ENCODE data around the gene SMOC2. TPM values are rescaled to one million over a fixed set of nuclear protein-coding genes. Genes with fewer than 3 reads are reported as not detected.

SMOC2 gene
- total RNA-seq, 1 experiment from 2014 or later, result 0.42 TPM

GRCh38 chr6:168599118-168599494 is 158.1 kb downstream of the SMOC2 start:
- RAD21 ChIA-PET (ENCODE audit: low non-redundant PET in 1 of 2, low total read pairs in 2 of 2, uncharacterized antibody in 2 of 2, unreplicated experiment in 2 of 2), result no interaction called here
- CTCF ChIA-PET, result no interaction called here
- BruUV-seq (replicated peaks), result no TSS peak

GRCh38 chr6:168599769-168600330 is 158.9 kb downstream of the SMOC2 start:
- DNase-seq (ENCODE audit: low read depth, low spot score) (no peak), ATAC-seq (no peak)
- H3K9ac ChIP-seq (ENCODE audit: low read length), result no peak overlapping the region
- H3K4me3 ChIP-seq (replicated peaks in 1 of 2; ENCODE audit: low read depth in 1 of 2, low read length in 2 of 2), result no peak overlapping the region
- ChIA-PET CTCF (no interaction called here), RAD21 (ENCODE audit: low non-redundant PET in 1 of 2, low total read pairs in 2 of 2, uncharacterized antibody in 2 of 2, unreplicated experiment in 2 of 2) (no interaction called here), POLR2A (no interaction called here)
- TF ChIP-seq EZH2 (IDR thresholded peaks at IDR 0.05) (no peak), CEBPB (IDR thresholded peaks at IDR 0.05; ENCODE audit: low read depth) (no peak), ZNF274 (IDR thresholded peaks at IDR 0.05; ENCODE audit: low read depth, low read length) (no peak), CTCF (IDR thresholded peaks at IDR 0.05 in 2 of 3, conservative IDR thresholded peaks at IDR 0.05 in 1 of 3; ENCODE audit: borderline replicate concordance in 1 of 3, insufficient read depth in 1 of 3, low read depth in 2 of 3, low read length in 2 of 3) (no peak), SP1 (IDR thresholded peaks at IDR 0.05; ENCODE audit: low read depth) (no peak), YY1 (IDR thresholded peaks at IDR 0.05; ENCODE audit: extremely low read depth, insufficient replicate concordance, low read depth, low read length) (no peak)
- peaks cover 23% of the 10 kb centered on the region for H3K27me3 ChIP-seq (ENCODE audit: insufficient read depth, low read length)
- H4K20me1 ChIP-seq (ENCODE audit: insufficient read depth), result no peaks in the 10 kb centered on the region
- no peak overlapping the region for H3K27ac ChIP-seq (ENCODE audit: low read depth, low read length)
- intact Hi-C loops (cut with micrococcal nuclease), result no loop called here
- BruUV-seq (replicated peaks), result no TSS peak
- no peaks in the 10 kb centered on the region for H3K79me2 ChIP-seq (ENCODE audit: insufficient read depth, low read length)
- H3K36me3 ChIP-seq (ENCODE audit: control insufficient read depth in 1 of 2, insufficient read depth in 2 of 2, low read length in 2 of 2), result no peaks in the 10 kb centered on the region
- no peaks in the 10 kb centered on the region for H3K9me3 ChIP-seq (ENCODE audit: control insufficient read depth in 1 of 2, insufficient read depth in 1 of 2, low read depth in 1 of 2, low read length in 2 of 2)
- H3K4me2 ChIP-seq (ENCODE audit: low read length), result no peak overlapping the region
- H2AFZ ChIP-seq (ENCODE audit: low read depth, low read length, poor library complexity, severe bottlenecking), result no peak overlapping the region
- no peaks in the 10 kb centered on the region for H3K4me1 ChIP-seq (ENCODE audit: control insufficient read depth in 1 of 2, insufficient read depth in 2 of 2, low read length in 2 of 2)
- H3K9me2 ChIP-seq (ENCODE audit: insufficient read depth), result no peaks in the 10 kb centered on the region

More at GRCh38 chr6:168599118-168599494, 158.1 kb downstream of the SMOC2 start:
- TF ChIP-seq CEBPB (IDR thresholded peaks at IDR 0.05; ENCODE audit: low read depth) (no peak), EZH2 (IDR thresholded peaks at IDR 0.05) (no peak)
- POLR2A ChIA-PET, result no interaction called here
- Histone ChIP-seq H4K20me1 (ENCODE audit: insufficient read depth) (no peaks in the 10 kb centered on the region), H3K4me2 (ENCODE audit: low read length) (no peak overlapping the region), H3K4me3 (replicated peaks in 1 of 2; ENCODE audit: low read depth in 1 of 2, low read length in 2 of 2) (no peak overlapping the region), H3K4me1 (ENCODE audit: control insufficient read depth in 1 of 2, insufficient read depth in 2 of 2, low read length in 2 of 2) (no peaks in the 10 kb centered on the region), H3K9me3 (ENCODE audit: control insufficient read depth in 1 of 2, insufficient read depth in 1 of 2, low read depth in 1 of 2, low read length in 2 of 2) (no peaks in the 10 kb centered on the region), H3K9me2 (ENCODE audit: insufficient read depth) (no peaks in the 10 kb centered on the region), H3K9ac (ENCODE audit: low read length) (no peak overlapping the region), H3K27me3 (ENCODE audit: insufficient read depth, low read length) (peaks cover 16% of the 10 kb centered on the region; the same call in 1 of the 2 replicates), H3K27ac (ENCODE audit: low read depth, low read length) (no peak overlapping the region), H2AFZ (ENCODE audit: low read depth, low read length, poor library complexity, severe bottlenecking) (no peak overlapping the region), H3K79me2 (ENCODE audit: insufficient read depth, low read length) (no peaks in the 10 kb centered on the region), H3K36me3 (ENCODE audit: control insufficient read depth in 1 of 2, insufficient read depth in 2 of 2, low read length in 2 of 2) (no peaks in the 10 kb centered on the region)
- no peak for ATAC-seq
- no peak for DNase-seq (ENCODE audit: low read depth, low spot score)
- intact Hi-C loops (cut with micrococcal nuclease), result no loop called here
